Neutrophil (primary cell): Measurements from ENCODE around the gene PRKG1.

ENCODE experiments used
- H3K27ac ChIP-seq: fragments of 200-600 bp; sonication (generic); 2 replicates; pipeline ENCODE4 v1.5.1; 2016; ENCODE audit warnings: mild to moderate bottlenecking, moderate library complexity
- H3K27me3 ChIP-seq: fragments of 200-600 bp; sonication (generic); 2 replicates; pipeline ENCODE4 v1.6.0; 2016; ENCODE audit warnings: mild to moderate bottlenecking
- H3K36me3 ChIP-seq: fragments of 200-600 bp; sonication (generic); 2 replicates; pipeline ENCODE4 v1.5.1; 2017
- H3K4me1 ChIP-seq, 2 experiments: fragments of 200-600 bp in 1 of 2; sonication (generic) in 1 of 2; 1 replicate in 1 of 2; 2 replicates in 1 of 2; pipeline versions ENCODE4 v1.5.1 to v1.6.1; 2013 to 2016; ENCODE audit warnings: low read depth in 1 of 2, low read length in 1 of 2, mild to moderate bottlenecking in 1 of 2, moderate library complexity in 1 of 2; ENCODE audit not compliant: control insufficient read depth in 1 of 2, insufficient read depth in 1 of 2
- H3K4me3 ChIP-seq, 2 experiments: fragments of 200-600 bp in 1 of 2; sonication (generic) in 1 of 2; 1 replicate in 1 of 2; 2 replicates in 1 of 2; pipeline ENCODE4 v1.5.1; 2013 to 2016; ENCODE audit warnings: low read depth in 1 of 2, low read length in 1 of 2, mild to moderate bottlenecking in 1 of 2, moderate library complexity in 1 of 2
- H3K9me3 ChIP-seq: fragments of 200-600 bp; sonication (generic); 2 replicates; pipeline ENCODE4 v1.5.1; 2016
- TF ChIP-seq, protein P1 (sequence below): fragments of 200-600 bp; sonication (generic); IDR thresholded peaks from 2 replicates; pipeline ENCODE4 v1.5.1; 2016; ENCODE audit warnings: antibody characterized with exemption

The PRKG1 gene

DNA sequence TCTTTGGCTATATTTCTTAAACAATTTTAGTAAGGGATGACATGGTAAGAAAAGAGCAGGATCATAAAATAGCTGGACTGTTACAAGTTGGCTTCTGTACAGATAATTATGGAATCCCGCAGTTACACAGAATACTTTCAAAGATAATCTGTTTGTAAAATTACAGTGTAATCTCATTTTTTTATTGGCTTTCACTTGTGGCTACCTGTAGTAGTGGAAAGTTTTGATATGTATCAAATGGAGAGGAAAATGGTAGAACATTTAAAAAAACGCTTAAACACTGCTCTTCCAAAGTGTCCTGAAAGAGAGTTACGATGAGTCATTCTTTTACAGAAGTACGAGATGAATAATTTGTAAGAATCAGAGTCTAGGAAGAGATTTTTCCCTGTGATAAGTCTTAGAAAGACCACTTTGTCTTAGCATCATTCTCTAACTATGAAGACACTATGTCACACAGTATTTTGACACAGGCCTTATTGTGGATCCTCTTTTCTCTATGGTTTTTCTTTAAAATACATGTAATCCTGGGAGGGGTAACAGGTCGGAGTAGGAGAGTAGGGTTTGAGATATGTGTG, 1024.8 kb downstream of the PRKG1 start:
- H3K4me3 ChIP-seq: no peak overlapping the region
- no peaks in the 10 kb centered on the region for H3K9me3 ChIP-seq
- TF ChIP-seq, protein P1, sequence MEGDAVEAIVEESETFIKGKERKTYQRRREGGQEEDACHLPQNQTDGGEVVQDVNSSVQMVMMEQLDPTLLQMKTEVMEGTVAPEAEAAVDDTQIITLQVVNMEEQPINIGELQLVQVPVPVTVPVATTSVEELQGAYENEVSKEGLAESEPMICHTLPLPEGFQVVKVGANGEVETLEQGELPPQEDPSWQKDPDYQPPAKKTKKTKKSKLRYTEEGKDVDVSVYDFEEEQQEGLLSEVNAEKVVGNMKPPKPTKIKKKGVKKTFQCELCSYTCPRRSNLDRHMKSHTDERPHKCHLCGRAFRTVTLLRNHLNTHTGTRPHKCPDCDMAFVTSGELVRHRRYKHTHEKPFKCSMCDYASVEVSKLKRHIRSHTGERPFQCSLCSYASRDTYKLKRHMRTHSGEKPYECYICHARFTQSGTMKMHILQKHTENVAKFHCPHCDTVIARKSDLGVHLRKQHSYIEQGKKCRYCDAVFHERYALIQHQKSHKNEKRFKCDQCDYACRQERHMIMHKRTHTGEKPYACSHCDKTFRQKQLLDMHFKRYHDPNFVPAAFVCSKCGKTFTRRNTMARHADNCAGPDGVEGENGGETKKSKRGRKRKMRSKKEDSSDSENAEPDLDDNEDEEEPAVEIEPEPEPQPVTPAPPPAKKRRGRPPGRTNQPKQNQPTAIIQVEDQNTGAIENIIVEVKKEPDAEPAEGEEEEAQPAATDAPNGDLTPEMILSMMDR: no peak
- no peak overlapping the region for H3K27ac ChIP-seq
- no peaks in the 10 kb centered on the region for H3K36me3 ChIP-seq
- no peaks in the 10 kb centered on the region for H3K4me1 ChIP-seq
- H3K27me3 ChIP-seq: no peaks in the 10 kb centered on the region

DNA sequence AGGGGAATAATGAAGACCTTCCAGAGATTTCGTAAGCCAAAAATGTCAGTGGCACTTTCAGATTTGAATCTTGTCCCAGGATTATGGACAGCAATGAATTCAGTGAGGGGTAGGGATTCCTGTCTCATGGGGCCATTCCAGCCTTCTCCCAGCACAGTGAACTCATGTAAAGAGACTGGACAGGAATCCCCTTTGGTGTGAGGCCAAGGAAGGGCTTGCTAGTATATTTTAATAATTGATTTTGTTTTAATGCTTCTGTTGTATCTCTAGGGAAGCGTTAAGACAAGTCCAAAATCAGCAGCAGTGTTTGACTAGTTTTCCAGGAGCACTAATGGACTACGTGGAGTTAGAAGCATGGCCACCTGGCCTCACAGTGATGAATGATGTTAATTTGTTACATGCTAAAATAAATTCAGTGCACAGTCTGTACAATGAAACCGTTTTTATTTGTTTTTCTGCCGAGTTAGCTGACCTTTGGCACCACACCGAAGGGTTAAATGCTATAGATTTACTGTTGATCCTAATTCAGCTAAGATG, 1025.8 kb downstream of the PRKG1 start:
- Histone ChIP-seq H3K27ac (no peak overlapping the region), H3K27me3 (no peaks in the 10 kb centered on the region), H3K4me1 (no peaks in the 10 kb centered on the region), H3K9me3 (no peaks in the 10 kb centered on the region), H3K36me3 (no peaks in the 10 kb centered on the region), H3K4me3 (no peak overlapping the region)
- TF ChIP-seq, protein P1: no peak

DNA sequence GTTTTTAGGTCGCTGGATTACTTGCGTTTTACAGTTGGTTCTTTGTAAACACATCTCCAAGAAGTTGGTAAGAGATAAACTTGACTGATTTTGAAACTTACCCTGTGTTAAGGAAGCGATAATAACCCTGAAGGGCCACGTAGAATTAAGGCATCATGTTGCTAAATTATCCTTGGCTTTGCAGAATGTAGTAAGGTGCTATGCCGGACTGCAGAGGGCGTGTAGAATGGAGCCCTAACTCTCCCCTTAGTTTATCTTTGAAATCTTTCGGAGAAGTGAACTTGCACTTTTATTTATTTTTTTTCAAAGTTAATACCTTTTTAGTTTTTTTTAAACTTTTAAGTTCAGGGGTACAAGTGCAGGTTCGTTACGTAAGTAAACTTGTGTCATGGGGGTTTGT, 1031.0 kb downstream of the PRKG1 start:
- no peaks in the 10 kb centered on the region for H3K27me3 ChIP-seq
- TF ChIP-seq, protein P1: no peak
- no peak overlapping the region for H3K27ac ChIP-seq
- no peaks in the 10 kb centered on the region for H3K9me3 ChIP-seq
- H3K4me1 ChIP-seq: no peaks in the 10 kb centered on the region
- H3K36me3 ChIP-seq: no peaks in the 10 kb centered on the region
- H3K4me3 ChIP-seq: no peak overlapping the region

DNA sequence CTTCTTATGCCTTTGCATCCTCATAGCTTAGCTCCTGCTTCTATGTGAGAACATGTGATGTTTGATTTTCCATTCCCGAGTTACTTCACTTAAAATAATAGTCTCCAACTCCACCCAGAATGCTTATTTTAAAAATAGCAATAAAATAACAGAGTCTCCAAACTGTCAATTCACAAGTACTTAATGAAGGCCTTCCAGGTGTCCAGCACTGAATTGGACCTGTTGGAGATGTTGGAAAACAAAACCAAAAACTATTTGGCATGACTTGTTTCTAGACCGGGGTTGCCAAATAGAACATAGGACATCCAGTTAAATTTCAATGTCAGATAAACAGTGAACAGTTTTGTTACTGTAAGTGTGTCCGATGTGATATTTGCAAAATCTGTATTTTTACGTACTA, 1031.7 kb downstream of the PRKG1 start:
- TF ChIP-seq, protein P1: no peak
- no peak overlapping the region for H3K4me3 ChIP-seq

DNA sequence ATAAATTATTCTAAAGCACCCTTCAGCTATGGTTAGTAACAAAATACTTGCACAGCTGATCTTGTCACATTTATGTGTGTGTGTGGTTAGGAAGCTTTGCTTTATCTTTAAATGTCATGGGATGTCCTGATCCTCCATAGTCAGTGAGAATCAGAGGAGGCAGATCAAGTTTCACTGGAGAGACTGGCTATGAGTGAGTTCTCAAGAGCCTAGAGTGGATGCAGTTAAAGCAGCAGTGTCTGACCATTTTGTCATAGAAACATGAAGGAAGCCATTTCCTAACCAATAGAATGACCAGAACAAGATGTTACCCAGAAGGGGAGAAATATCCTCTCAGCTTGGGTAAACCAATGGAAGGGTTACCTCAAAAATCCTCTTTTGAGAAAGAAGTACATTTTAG, 1032.6 kb downstream of the PRKG1 start:
- TF ChIP-seq, protein P1: no peak

More for the DNA sequence above, 1031.7 kb downstream of the PRKG1 start:
- Histone ChIP-seq H3K27ac (no peak overlapping the region), H3K36me3 (no peaks in the 10 kb centered on the region), H3K9me3 (no peaks in the 10 kb centered on the region), H3K27me3 (no peaks in the 10 kb centered on the region), H3K4me1 (no peaks in the 10 kb centered on the region)

More for the DNA sequence above, 1032.6 kb downstream of the PRKG1 start:
- no peak overlapping the region for H3K4me3 ChIP-seq
- no peaks in the 10 kb centered on the region for H3K4me1 ChIP-seq
- no peak overlapping the region for H3K27ac ChIP-seq
- H3K27me3 ChIP-seq: no peaks in the 10 kb centered on the region
- no peaks in the 10 kb centered on the region for H3K36me3 ChIP-seq
- no peaks in the 10 kb centered on the region for H3K9me3 ChIP-seq
